G401 (cell line): ENCODE data around the gene PROSER3. TPM values are rescaled to one million over a fixed set of nuclear protein-coding genes. Genes with fewer than 3 reads are reported as not detected.
"Not testable (repeated sequence)": the region's sequence is repeated elsewhere in the genome, so short reads cannot be mapped to it uniquely, and the experiment has no call there.

Source experiments
- DNase-seq: peaks from one replicate; pipeline ENCODE4 v3.0.0-alpha.2; 2015; ENCODE audit warnings: low spot score
- in situ Hi-C: cut with HindIII; loops from 2 replicates; pipeline ENCODE4 v1.10.0; 2016; ENCODE audit warnings: low sequenced_read_pairs, mixed read lengths
- total RNA-seq: library from RNA; depleted of rRNA; stranded (reverse); fragments of >200 nt; shearing (Covaris generic); gene quantifications from 2 replicates; pipeline ENCODE4 v1.2.3, GENCODE V29; 2014

The PROSER3 gene
- total RNA-seq, 1 experiment from 2014 or later = 7.9 TPM

GRCh38 chr19:35786299-35787160 lies 28.6 kb downstream of the PROSER3 start:
- DNase-seq = no peak
- in situ Hi-C loops = no loop called here

GRCh38 chr19:35787227-35787799 lies 29.3 kb downstream of the PROSER3 start:
- DNase-seq = no peak
- in situ Hi-C loops = no loop called here

- in situ Hi-C loops = no loop called here
- no peak for DNase-seq
Measured at GRCh38 chr19:35788205-35788960, 30.4 kb downstream of the PROSER3 start.

GRCh38 chr19:35789195-35789977 lies 31.4 kb downstream of the PROSER3 start:
- in situ Hi-C loops = no loop called here
- no peak for DNase-seq

GRCh38 chr19:35789978-35790944 lies 32.3 kb downstream of the PROSER3 start:
- DNase-seq = no peak
- in situ Hi-C loops = no loop called here

GRCh38 chr19:35790981-35791813 lies 33.2 kb downstream of the PROSER3 start:
- in situ Hi-C loops = no loop called here
- DNase-seq = peak; percentile 71

- in situ Hi-C loops = no loop called here
- DNase-seq = no peak
Measured at GRCh38 chr19:35791814-35792279, 33.9 kb downstream of the PROSER3 start.

GRCh38 chr19:35792312-35792711 lies 34.3 kb downstream of the PROSER3 start:
- in situ Hi-C loops = no loop called here
- no peak for DNase-seq

GRCh38 chr19:35792888-35793287 lies 34.9 kb downstream of the PROSER3 start:
- in situ Hi-C loops = no loop called here
- DNase-seq = no peak

- DNase-seq = no peak
- in situ Hi-C loops = no loop called here
Measured at GRCh38 chr19:35793381-35794165, 35.6 kb downstream of the PROSER3 start.

- in situ Hi-C loops, DNase-seq: not testable (repeated sequence)
Measured at GRCh38 chr19:35795564-35795963, 37.6 kb downstream of the PROSER3 start.

GRCh38 chr19:35796645-35797542 lies 38.9 kb downstream of the PROSER3 start:
- in situ Hi-C loops = no loop called here
- DNase-seq = no peak

- peak; percentile 37 for DNase-seq
- in situ Hi-C loops = no loop called here
Measured at GRCh38 chr19:35797663-35798062, 39.7 kb downstream of the PROSER3 start.

GRCh38 chr19:35801828-35802227 lies 43.9 kb downstream of the PROSER3 start:
- DNase-seq = no peak
- in situ Hi-C loops = no loop called here

GRCh38 chr19:35805526-35806102 lies 47.6 kb downstream of the PROSER3 start:
- DNase-seq = no peak

More at GRCh38 chr19:35805526-35806102, 47.6 kb downstream of the PROSER3 start:
- in situ Hi-C loops = no loop called here
